HCT116 (cell line): ENCODE data around the gene RPL4. TPM values are rescaled to one million over a fixed set of nuclear protein-coding genes. Genes with fewer than 3 reads are reported as not detected.

Experiments
- ATAC-seq: fragments of 200-7000 bp; cut with Tn5 transposase; 2 replicates; pipeline ENCODE4 v1.9.1; 2020; ENCODE audit warnings: mild to moderate bottlenecking, moderate library complexity
- BruUV-seq: library from RNA; stranded (reverse); fragments of 400-500 nt; replicated peaks from 2 replicates; lab custom pipeline; 2021; lab: Mats Ljungman, UMichigan
- CTCF ChIA-PET: fragments of 300-600 bp; sonication (Branson Sonifier 250); formaldehyde crosslinking; loops from one replicate; lab custom pipeline; 2021; ENCODE audit warnings: antibody characterized with exemption; lab: Charles Lee
- POLR2A ChIA-PET: fragments of 300-600, 350-600 bp; sonication (Branson Sonifier 250); formaldehyde crosslinking; loops from one replicate; lab custom pipeline; 2021; ENCODE audit warnings: antibody characterized with exemption; lab: Charles Lee
- RAD21 ChIA-PET, 2 experiments: fragments of 300-600 bp; sonication (Branson Sonifier 250); formaldehyde crosslinking; loops; one replicate each; lab custom pipeline; 2023; ENCODE audit warnings: low total read pairs in 2 of 2; ENCODE audit not compliant: uncharacterized antibody in 2 of 2, unreplicated experiment in 2 of 2, low non-redundant PET in 1 of 2; lab: Charles Lee
- DNase-seq: peaks from one replicate; pipeline ENCODE4 v3.0.0-alpha.2; 2010; ENCODE audit warnings: low read depth, low spot score
- H2AFZ ChIP-seq: fragments of 200-600 bp; shearing (Covaris generic), sonication (generic); 2 replicates; pipeline ENCODE4 v1.6.1; 2017; ENCODE audit warnings: low read depth, mixed run types, mixed read lengths, antibody characterized with exemption, low read length; ENCODE audit not compliant: poor library complexity, severe bottlenecking
- H3K27ac ChIP-seq: 2 replicates; pipeline ENCODE4 v1.5.1; 2012; ENCODE audit warnings: low read depth, low read length
- H3K27me3 ChIP-seq: fragments of 200-600 bp; sonication (generic); 2 replicates; pipeline ENCODE4 v1.6.1; 2016; ENCODE audit warnings: mixed run types, low read length, mixed read lengths; ENCODE audit not compliant: insufficient read depth
- H3K36me3 ChIP-seq, 2 experiments: fragments of 200-500 bp in 1 of 2; fragments of 200-600 bp in 1 of 2; sonication (Bioruptor generic) in 1 of 2; sonication (generic) in 1 of 2; 2 replicates each; pipeline versions ENCODE4 v1.5.1 to v1.6.1; 2014 to 2016; ENCODE audit warnings: low read length in 2 of 2, inconsistent platforms in 1 of 2, mixed read lengths in 1 of 2, mixed run types in 1 of 2; ENCODE audit not compliant: insufficient read depth in 2 of 2, control insufficient read depth in 1 of 2
- H3K4me1 ChIP-seq, 2 experiments: fragments of 200-600 bp in 1 of 2; sonication (generic) in 1 of 2; 2 replicates each; pipeline versions ENCODE4 v1.5.1 to v1.6.1; 2012 to 2017; ENCODE audit warnings: low read length in 2 of 2, inconsistent platforms in 1 of 2, mild to moderate bottlenecking in 1 of 2, mixed read lengths in 1 of 2, mixed run types in 1 of 2, moderate library complexity in 1 of 2; ENCODE audit not compliant: insufficient read depth in 2 of 2, control insufficient read depth in 1 of 2
- H3K4me2 ChIP-seq: fragments of 200-600 bp; sonication (generic); 2 replicates; pipeline ENCODE4 v1.6.1; 2017; ENCODE audit warnings: mixed run types, low read length, mixed read lengths
- H3K4me3 ChIP-seq, 2 experiments: fragments of 200-600 bp in 1 of 2; sonication (generic) in 1 of 2; replicated peaks in 1 of 2; 2 replicates each; pipeline ENCODE4 v1.5.1; 2011 to 2016; ENCODE audit warnings: low read length in 2 of 2, control low read depth in 1 of 2, low read depth in 1 of 2, mild to moderate bottlenecking in 1 of 2, mixed read lengths in 1 of 2, mixed run types in 1 of 2
- H3K79me2 ChIP-seq: fragments of 200-600 bp; sonication (generic); 2 replicates; pipeline ENCODE4 v1.6.1; 2017; ENCODE audit warnings: mild to moderate bottlenecking, mixed run types, low read length, moderate library complexity, mixed read lengths; ENCODE audit not compliant: insufficient read depth
- H3K9ac ChIP-seq: fragments of 200-600 bp; sonication (generic); 2 replicates; pipeline ENCODE4 v1.6.1; 2016; ENCODE audit warnings: low read length, mixed read lengths
- H3K9me2 ChIP-seq: fragments of 200-600 bp; sonication (generic), shearing (Covaris generic); 2 replicates; pipeline ENCODE4 v1.6.1; 2017; ENCODE audit warnings: mixed run types, mild to moderate bottlenecking, moderate library complexity; ENCODE audit not compliant: insufficient read depth
- H3K9me3 ChIP-seq, 2 experiments: fragments of 200-500 bp in 1 of 2; fragments of 200-600 bp in 1 of 2; sonication (Bioruptor generic) in 1 of 2; sonication (generic) in 1 of 2; 2 replicates each; pipeline ENCODE4 v1.6.1; 2014 to 2017; ENCODE audit warnings: low read length in 2 of 2, mixed read lengths in 2 of 2, inconsistent platforms in 1 of 2, low read depth in 1 of 2, mild to moderate bottlenecking in 1 of 2, mixed run types in 1 of 2, moderate library complexity in 1 of 2; ENCODE audit not compliant: control insufficient read depth in 1 of 2, insufficient read depth in 1 of 2
- H4K20me1 ChIP-seq: fragments of 200-600 bp; sonication (generic), shearing (Covaris generic); 2 replicates; pipeline ENCODE4 v1.6.1; 2017; ENCODE audit warnings: mixed run types, mild to moderate bottlenecking, moderate library complexity; ENCODE audit not compliant: insufficient read depth
- ATF3 ChIP-seq: IDR thresholded peaks from 2 replicates; pipeline ENCODE4 v1.6.1; 2012
- CTCF ChIP-seq, 3 experiments: fragments of 200-600 bp in 1 of 3; sonication (generic) in 1 of 3; IDR thresholded peaks in 2 of 3; conservative IDR thresholded peaks in 1 of 3; 2 replicates each; pipeline ENCODE4 v1.5.1; 2012 to 2017; ENCODE audit warnings: low read depth in 2 of 3, low read length in 2 of 3, antibody characterized with exemption in 1 of 3, borderline replicate concordance in 1 of 3, control low read depth in 1 of 3, mild to moderate bottlenecking in 1 of 3, mixed read lengths in 1 of 3, mixed run types in 1 of 3, moderate library complexity in 1 of 3; ENCODE audit not compliant: insufficient read depth in 1 of 3
- EZH2 ChIP-seq: fragments of 200-600 bp; sonication (generic); IDR thresholded peaks from 2 replicates; pipeline ENCODE4 v1.6.1; 2017; ENCODE audit warnings: antibody characterized with exemption, mixed run types
- JUND ChIP-seq: IDR thresholded peaks from 2 replicates; pipeline ENCODE4 v1.6.1; 2012
- POLR2AphosphoS5 ChIP-seq: IDR thresholded peaks from 2 replicates; pipeline ENCODE4 v1.6.1; 2011; ENCODE audit warnings: mild to moderate bottlenecking, low read depth, low read length, moderate library complexity
- REST ChIP-seq: IDR thresholded peaks from 2 replicates; pipeline ENCODE4 v1.6.1; 2012; ENCODE audit warnings: low read depth
- SP1 ChIP-seq: IDR thresholded peaks from 2 replicates; pipeline ENCODE4 v1.6.1; 2012; ENCODE audit warnings: low read depth
- SRF ChIP-seq: IDR thresholded peaks from 2 replicates; pipeline ENCODE4 v1.6.1; 2012; ENCODE audit warnings: low read depth
- TCF7L2 ChIP-seq: IDR thresholded peaks from 2 replicates; pipeline ENCODE4 v1.7.0; 2011; ENCODE audit warnings: borderline replicate concordance, inconsistent platforms; ENCODE audit not compliant: insufficient read depth, insufficient read length; ENCODE audit errors: extremely low read depth
- YY1 ChIP-seq: IDR thresholded peaks from 2 replicates; pipeline ENCODE4 v1.6.1; 2011; ENCODE audit warnings: low read length, low read depth, moderate library complexity, mild to moderate bottlenecking; ENCODE audit not compliant: insufficient replicate concordance; ENCODE audit errors: extremely low read depth
- ZNF274 ChIP-seq: fragments of 200-500 bp; sonication (Bioruptor generic); IDR thresholded peaks from 2 replicates; pipeline ENCODE4 v1.6.1; 2014; ENCODE audit warnings: mild to moderate bottlenecking, low read depth, low read length, inconsistent platforms
- intact Hi-C: fragments of 100-400 bp; cut with micrococcal nuclease; formaldehyde crosslinking; loops from 2 replicates; pipeline ENCODE4 v1.10.0; 2022
- total RNA-seq: library from RNA; stranded (reverse); gene quantifications from one replicate; pipeline ENCODE4 v1.2.1, GENCODE V29; 2021; ENCODE audit not compliant: unreplicated experiment

RPL4 gene
- total RNA-seq, 1 experiment from 2014 or later, result 3,818 TPM

- no peak for TF ChIP-seq REST
- no peak for TF ChIP-seq JUND
- TF ChIP-seq SRF, result no peak
- no peak for TF ChIP-seq EZH2
- TF ChIP-seq POLR2AphosphoS5, result peak; percentile 94
- no peak for TF ChIP-seq ATF3
- TF ChIP-seq SP1, result peak; percentile 51
These were observed at the start of gene RPL4, which contains the start of gene ZWILCH (continued) for GRCh38 chr15:66504563-66505429.

GRCh38 chr15:66545255-66545654 lies 40.6 kb upstream of the RPL4 start:
- intact Hi-C loops, result no loop called here
- no TSS peak for BruUV-seq
- Histone ChIP-seq H3K4me1 (no peaks in the 10 kb centered on the region), H2AFZ (no peak overlapping the region), H3K4me2 (no peak overlapping the region), H3K4me3 (no peak overlapping the region), H3K9me3 (no peaks in the 10 kb centered on the region), H3K27me3 (no peaks in the 10 kb centered on the region), H3K9me2 (no peaks in the 10 kb centered on the region), H3K27ac (no peak overlapping the region), H3K9ac (no peak overlapping the region), H4K20me1 (no peaks in the 10 kb centered on the region), H3K36me3 (peaks cover 6 to 12% of the 10 kb centered on the region in 2 experiments; a peak in 3 of 4 replicates), H3K79me2 (no peaks in the 10 kb centered on the region)
- ATAC-seq (no peak), DNase-seq (no peak)
- ChIA-PET RAD21 (no interaction called here), POLR2A (no interaction called here), CTCF (no interaction called here)
- TF ChIP-seq ZNF274 (no peak), TCF7L2 (no peak), CTCF (IDR thresholded peaks at IDR 0.05 in 2 of 3, conservative IDR thresholded peaks at IDR 0.05 in 1 of 3; ENCODE audit: borderline replicate concordance in 1 of 3, insufficient read depth in 1 of 3, low read depth in 2 of 3, low read length in 2 of 3) (no peak), YY1 (no peak)
